ENCODE measurements around the gene BACH2.

DNA sequence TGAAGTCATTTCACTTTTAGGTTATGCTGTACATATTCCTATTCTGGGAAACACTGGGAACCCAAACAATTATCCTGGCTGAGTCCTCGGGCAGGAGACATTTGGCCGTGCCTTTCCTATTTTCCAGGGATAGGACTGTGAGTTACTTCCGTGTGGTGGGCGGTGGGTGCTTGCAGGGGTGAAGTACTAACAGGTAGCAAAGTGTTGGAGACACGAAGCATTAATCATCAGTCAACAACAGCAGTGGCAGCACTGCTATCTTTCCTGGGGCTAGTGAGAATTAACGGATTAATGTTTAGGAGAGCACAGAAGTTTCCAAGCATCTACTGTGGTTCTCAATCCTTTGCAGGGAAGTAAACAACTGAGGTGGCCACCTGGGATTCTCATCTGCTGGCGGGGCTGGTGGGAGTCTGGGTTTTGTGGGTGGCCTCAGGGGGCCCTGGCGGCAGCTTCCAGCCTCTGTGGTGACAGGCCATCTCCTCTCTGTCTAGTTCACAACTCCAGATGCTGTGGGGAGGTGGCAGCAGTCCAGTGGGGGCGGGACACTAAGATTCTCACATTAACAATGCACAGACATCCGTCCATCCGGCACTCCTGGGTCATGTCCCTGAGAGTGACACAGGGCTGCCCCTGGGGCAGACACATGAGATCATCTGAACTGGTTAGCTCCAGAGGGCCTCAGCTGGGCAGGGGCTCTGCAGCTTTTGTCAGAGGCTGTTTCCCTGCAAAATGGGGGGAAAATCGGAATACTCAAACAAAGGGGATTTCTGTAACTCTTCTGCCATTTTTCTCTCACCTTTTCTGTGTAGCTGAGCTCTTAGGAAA lies 311.5 kb downstream of the BACH2 start:
- TF ChIP-seq, protein P1, sequence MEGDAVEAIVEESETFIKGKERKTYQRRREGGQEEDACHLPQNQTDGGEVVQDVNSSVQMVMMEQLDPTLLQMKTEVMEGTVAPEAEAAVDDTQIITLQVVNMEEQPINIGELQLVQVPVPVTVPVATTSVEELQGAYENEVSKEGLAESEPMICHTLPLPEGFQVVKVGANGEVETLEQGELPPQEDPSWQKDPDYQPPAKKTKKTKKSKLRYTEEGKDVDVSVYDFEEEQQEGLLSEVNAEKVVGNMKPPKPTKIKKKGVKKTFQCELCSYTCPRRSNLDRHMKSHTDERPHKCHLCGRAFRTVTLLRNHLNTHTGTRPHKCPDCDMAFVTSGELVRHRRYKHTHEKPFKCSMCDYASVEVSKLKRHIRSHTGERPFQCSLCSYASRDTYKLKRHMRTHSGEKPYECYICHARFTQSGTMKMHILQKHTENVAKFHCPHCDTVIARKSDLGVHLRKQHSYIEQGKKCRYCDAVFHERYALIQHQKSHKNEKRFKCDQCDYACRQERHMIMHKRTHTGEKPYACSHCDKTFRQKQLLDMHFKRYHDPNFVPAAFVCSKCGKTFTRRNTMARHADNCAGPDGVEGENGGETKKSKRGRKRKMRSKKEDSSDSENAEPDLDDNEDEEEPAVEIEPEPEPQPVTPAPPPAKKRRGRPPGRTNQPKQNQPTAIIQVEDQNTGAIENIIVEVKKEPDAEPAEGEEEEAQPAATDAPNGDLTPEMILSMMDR (IDR thresholded peaks at IDR 0.05), result no peak
- TF ChIP-seq POLR2AphosphoS5 (IDR thresholded peaks at IDR 0.05) (no peak), EP300 (IDR thresholded peaks at IDR 0.05) (no peak), POLR2A (IDR thresholded peaks at IDR 0.05) (no peak)
